Activated T-cell treated with anti-CD3 and anti-CD28 coated beads for 48 hours (primary cell): ENCODE measurements around the gene TMEM151B.

ENCODE experiments used
- DNase-seq: peaks from one replicate; pipeline ENCODE4 v3.0.0-alpha.2; 2020; ENCODE audit warnings: low read depth

TMEM151B gene

GRCh38 chr6:44232676-44233566 is 37.3 kb upstream of the TMEM151B start:
- no peak for DNase-seq

DNA sequence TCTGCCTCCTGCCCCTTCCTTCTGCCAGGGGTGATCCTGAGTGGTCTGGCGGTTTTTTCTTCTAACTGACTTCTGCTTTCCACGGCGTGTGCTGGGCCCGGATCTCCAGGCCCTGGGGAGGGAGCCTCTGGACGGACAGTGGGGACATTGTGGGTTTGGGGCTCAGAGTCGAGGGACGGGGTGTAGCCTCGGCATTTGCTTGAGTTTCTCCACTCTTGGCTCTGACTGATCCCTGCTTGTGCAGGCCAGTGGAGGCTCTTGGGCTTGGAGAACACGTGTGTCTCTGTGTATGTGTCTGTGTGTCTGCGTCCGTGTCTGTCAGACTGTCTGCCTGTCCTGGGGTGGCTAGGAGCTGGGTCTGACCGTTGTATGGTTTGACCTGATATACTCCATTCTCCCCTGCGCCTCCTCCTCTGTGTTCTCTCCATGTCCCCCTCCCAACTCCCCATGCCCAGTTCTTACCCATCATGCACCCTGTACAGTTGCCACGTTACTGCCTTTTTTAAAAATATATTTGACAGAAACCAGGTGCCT is 36.6 kb upstream of the TMEM151B start:
- no peak for DNase-seq

- no peak for DNase-seq
Observed at GRCh38 chr6:44234101-44235025, 35.9 kb upstream of the TMEM151B start.

- no peak for DNase-seq
Observed at GRCh38 chr6:44235269-44235668, 35.0 kb upstream of the TMEM151B start.

- no peak for DNase-seq
Observed at GRCh38 chr6:44235891-44236516, 34.2 kb upstream of the TMEM151B start.

DNA sequence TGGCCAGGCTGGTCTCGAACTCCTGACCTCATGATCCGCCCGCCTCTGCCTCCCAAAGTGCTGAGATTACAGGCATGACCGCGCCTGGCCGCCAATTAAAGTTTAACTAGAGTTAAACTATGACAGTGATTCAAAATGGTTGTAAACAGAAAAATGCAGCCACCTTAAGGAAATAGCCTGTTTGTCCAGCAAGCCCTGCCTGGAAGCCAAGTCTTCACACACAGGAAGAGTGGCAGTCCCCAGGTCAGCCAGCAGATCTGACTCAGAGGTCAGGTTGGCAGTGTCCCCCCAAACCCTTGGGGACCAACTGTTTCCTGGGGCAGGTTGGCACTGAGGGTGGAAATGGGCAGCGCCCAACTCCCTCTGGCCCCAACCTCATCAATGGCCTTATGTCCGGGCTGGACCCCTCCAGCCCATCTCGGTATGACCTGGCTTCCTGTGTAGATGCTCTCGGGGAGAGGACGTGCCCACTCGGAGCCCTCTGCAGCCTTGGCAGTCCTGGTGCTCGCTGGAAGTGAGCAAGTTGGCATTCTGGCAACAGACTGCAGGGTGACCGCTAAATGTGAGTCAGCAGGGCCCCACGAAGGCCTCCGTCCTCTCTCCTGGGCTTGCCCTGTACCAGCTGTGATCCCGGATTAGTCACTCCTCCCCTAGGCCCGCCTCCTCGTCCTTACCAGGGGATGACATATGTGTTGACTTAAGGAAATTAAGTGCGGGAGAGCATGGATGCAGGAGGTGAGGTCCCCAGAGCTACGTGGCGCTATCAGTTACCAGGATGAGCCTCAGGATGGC is 33.0 kb upstream of the TMEM151B start:
- peak; percentile 69 for DNase-seq

GRCh38 chr6:44237813-44238433 is 32.3 kb upstream of the TMEM151B start:
- peak; percentile 82 for DNase-seq

DNA sequence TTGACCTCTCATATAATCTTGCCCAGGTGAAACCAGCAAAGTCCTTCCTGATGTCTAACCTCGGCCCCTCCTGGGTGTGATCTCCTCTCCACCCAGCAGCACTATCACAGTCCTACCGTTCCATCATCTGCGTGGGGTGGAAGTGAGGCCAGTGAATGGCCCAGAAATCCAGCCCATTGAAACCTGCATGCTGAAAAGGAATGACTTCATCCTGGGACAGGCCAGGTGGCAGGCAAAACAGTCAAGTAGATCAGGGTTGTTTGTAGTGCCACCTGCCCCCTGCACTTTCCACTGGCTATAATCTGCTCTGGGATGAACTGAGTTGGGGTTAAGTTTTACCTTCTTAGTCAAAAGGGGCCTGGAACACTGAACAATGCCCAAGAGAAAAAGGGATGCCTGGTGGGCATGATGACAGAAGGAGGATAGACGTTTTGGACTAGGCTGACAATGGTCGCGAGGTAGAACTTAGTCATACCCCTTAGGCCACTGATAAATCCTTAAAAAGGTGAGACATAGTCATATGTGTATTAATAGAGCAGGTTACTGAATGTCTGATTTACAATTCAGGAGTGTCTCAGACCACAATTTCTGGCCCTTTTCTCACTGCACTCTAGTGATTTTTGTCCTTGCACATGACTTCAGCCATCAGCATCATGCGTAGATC is 31.4 kb upstream of the TMEM151B start:
- DNase-seq = no peak

GRCh38 chr6:44243345-44243744 is 26.9 kb upstream of the TMEM151B start:
- DNase-seq = no peak

DNA sequence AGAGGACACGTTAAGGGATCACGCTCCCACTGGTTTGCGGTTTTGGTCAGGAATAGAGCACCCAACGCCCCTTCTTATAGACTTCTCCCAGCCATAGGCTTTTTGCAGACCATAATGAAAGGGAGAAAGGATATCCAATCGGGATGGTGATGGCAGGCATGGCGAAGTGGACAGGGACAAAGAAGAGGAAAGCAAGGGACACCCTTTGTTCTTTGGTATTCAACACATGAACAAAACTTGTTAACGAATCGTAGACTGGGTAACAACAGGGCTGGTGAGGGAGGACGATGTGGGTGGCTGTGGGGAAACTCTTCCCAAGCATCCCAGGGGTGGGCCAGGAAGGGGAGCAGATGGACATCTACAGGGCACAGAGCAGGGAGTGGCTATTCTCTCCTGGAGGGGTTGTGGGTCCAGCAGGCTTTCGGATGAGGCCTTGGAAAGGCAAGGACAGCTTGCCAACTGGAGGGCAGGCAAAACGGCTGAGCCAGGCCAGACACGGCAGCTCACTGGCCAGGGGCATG is 24.8 kb upstream of the TMEM151B start:
- no peak for DNase-seq

GRCh38 chr6:44245912-44246662 is 24.2 kb upstream of the TMEM151B start:
- peak; percentile 91 for DNase-seq

DNA sequence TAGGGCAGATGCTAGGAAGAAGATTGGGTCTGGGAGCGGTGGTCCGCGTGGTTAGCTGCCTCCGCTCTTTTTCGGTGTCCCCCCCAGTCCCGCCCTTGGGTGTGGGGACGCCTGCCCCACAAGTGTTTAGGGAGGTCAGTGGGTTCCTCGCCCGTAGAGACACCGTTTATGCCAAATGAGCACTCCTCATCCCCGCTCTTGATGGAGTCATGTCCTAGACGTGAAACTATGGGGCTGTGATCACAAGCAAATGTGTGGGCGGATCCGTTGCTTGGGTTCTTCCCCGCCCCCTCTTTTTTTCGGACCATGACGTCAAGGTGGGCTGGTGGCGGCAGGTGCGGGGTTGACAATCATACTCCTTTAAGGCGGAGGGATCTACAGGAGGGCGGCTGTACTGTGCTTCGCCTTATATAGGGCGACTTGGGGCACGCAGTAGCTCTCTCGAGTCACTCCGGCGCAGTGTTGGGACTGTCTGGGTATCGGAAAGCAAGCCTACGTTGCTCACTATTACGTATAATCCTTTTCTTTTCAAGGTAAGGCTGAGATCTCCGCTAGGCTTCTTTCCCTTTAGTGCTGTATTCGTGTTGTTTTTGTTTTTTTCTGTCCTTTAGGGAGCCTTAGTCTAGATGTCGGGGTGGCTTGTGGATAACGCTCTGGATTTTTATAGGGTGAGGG is 23.4 kb upstream of the TMEM151B start, which contains the start of gene HSP90AB1:
Gene HSP90AB1 (plus strand): TSS at position 439 of the 675 bp plus-strand sequence. CDS start 1,529 bp downstream, outside the sequence.
- peak; percentile 93 for DNase-seq

- DNase-seq = peak; percentile 82
Observed at GRCh38 chr6:44247338-44248302, 22.6 kb upstream of the TMEM151B start.

DNA sequence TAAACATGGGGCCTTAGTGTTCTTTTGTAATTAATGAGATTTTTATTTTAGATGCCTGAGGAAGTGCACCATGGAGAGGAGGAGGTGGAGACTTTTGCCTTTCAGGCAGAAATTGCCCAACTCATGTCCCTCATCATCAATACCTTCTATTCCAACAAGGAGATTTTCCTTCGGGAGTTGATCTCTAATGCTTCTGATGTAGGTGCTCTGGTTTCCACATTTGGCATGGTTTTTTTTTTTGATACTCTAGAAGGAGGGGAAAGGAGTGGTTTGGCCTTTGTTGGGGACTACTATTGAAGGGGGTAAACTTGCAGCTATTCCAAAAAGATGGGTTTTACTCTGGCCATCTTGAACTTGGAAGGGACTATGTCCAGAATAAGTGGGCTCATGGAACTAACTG is 21.7 kb upstream of the TMEM151B start:
- no peak for DNase-seq

DNA sequence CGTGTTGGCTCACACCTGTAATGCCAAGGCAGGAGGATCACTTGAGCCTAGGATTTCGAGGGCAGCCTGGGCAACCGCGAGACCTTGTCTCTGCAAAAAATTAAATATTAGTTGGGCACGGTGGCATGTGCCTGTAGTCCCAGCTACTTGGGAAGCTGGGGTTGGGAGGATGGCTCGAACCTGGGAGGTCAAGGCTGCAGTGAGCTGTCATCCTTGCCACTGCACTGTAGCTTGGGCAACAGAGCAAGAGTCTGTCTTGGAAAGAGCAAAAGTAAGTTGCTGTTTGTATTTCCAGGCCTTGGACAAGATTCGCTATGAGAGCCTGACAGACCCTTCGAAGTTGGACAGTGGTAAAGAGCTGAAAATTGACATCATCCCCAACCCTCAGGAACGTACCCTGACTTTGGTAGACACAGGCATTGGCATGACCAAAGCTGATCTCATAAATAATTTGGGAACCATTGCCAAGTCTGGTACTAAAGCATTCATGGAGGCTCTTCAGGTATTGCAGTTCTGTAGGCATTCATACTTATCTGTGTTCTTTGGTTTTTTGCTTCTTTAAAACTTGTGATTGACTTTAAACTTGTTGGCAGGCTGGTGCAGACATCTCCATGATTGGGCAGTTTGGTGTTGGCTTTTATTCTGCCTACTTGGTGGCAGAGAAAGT is 21.0 kb upstream of the TMEM151B start:
- DNase-seq = no peak

- no peak for DNase-seq
Observed at GRCh38 chr6:44250067-44250717, 20.1 kb upstream of the TMEM151B start.
